IPS-15b (cell line): ENCODE data around the gene TTYH1.
A peak's percentile ranks its signal among the peaks of the same experiment; 100 is the strongest.
"Not testable (repeated sequence)": the region's sequence is repeated elsewhere in the genome, so short reads cannot be mapped to it uniquely, and the experiment has no call there.

Experiments
- H3K27me3 ChIP-seq: one replicate; pipeline ENCODE4 v1.6.1; 2013; ENCODE audit warnings: low read length; ENCODE audit not compliant: control insufficient read depth, insufficient read depth
- H3K36me3 ChIP-seq: one replicate; pipeline ENCODE4 v1.6.1; 2013; ENCODE audit warnings: low read length; ENCODE audit not compliant: control insufficient read depth, insufficient read depth
- H3K4me1 ChIP-seq: one replicate; pipeline ENCODE4 v1.6.1; 2013; ENCODE audit warnings: mild to moderate bottlenecking, low read length; ENCODE audit not compliant: control insufficient read depth, insufficient read depth
- H3K4me3 ChIP-seq: one replicate; pipeline ENCODE4 v1.5.1; 2013; ENCODE audit warnings: low read depth, low read length
- H3K9ac ChIP-seq: one replicate; pipeline ENCODE4 v1.6.1; 2013; ENCODE audit warnings: low read depth, mild to moderate bottlenecking, low read length
- H3K9me3 ChIP-seq: one replicate; pipeline ENCODE4 v1.6.1; 2013; ENCODE audit warnings: mild to moderate bottlenecking, low read length; ENCODE audit not compliant: control insufficient read depth, insufficient read depth

TTYH1 gene

GRCh38 chr19:54435551-54436016 is 20.3 kb downstream of the TTYH1 start:
- Histone ChIP-seq H3K4me3 (peak overlapping the region; percentile 43), H3K27me3 (peaks cover 2% of the 10 kb centered on the region), H3K4me1 (peaks cover 16% of the 10 kb centered on the region), H3K9ac (no peak overlapping the region), H3K9me3 (no peaks in the 10 kb centered on the region), H3K36me3 (peaks cover 4% of the 10 kb centered on the region)

GRCh38 chr19:54436031-54436523 is 20.8 kb downstream of the TTYH1 start:
- Histone ChIP-seq H3K9me3 (no peaks in the 10 kb centered on the region), H3K4me3 (peak overlapping the region; percentile 43), H3K4me1 (peaks cover 16% of the 10 kb centered on the region), H3K9ac (no peak overlapping the region), H3K27me3 (peaks cover 2% of the 10 kb centered on the region), H3K36me3 (peaks cover 4% of the 10 kb centered on the region)

GRCh38 chr19:54436628-54437252 is 21.5 kb downstream of the TTYH1 start:
- Histone ChIP-seq H3K9me3 (no peaks in the 10 kb centered on the region), H3K9ac (no peak overlapping the region), H3K27me3 (peaks cover 2% of the 10 kb centered on the region), H3K4me3 (peak overlapping the region; percentile 43), H3K36me3 (peaks cover 4% of the 10 kb centered on the region), H3K4me1 (peaks cover 16% of the 10 kb centered on the region)

GRCh38 chr19:54439174-54439851 is 24.0 kb downstream of the TTYH1 start:
- H3K9ac ChIP-seq = no peak overlapping the region
- no peaks in the 10 kb centered on the region for H3K9me3 ChIP-seq
- H3K4me1 ChIP-seq = peaks cover 14% of the 10 kb centered on the region
- H3K27me3 ChIP-seq = no peaks in the 10 kb centered on the region
- no peaks in the 10 kb centered on the region for H3K36me3 ChIP-seq
- no peak overlapping the region for H3K4me3 ChIP-seq

GRCh38 chr19:54440641-54441040 is 25.4 kb downstream of the TTYH1 start:
- H3K4me1 ChIP-seq = peaks cover 8% of the 10 kb centered on the region
- H3K9ac ChIP-seq = no peak overlapping the region
- no peak overlapping the region for H3K4me3 ChIP-seq
- no peaks in the 10 kb centered on the region for H3K36me3 ChIP-seq
- no peaks in the 10 kb centered on the region for H3K9me3 ChIP-seq
- H3K27me3 ChIP-seq = no peaks in the 10 kb centered on the region

GRCh38 chr19:54444737-54445136 is 29.5 kb downstream of the TTYH1 start:
- Histone ChIP-seq H3K9me3 (no peaks in the 10 kb centered on the region), H3K27me3 (no peaks in the 10 kb centered on the region), H3K4me3 (no peak overlapping the region), H3K4me1 (peaks cover 3% of the 10 kb centered on the region), H3K36me3 (no peaks in the 10 kb centered on the region), H3K9ac (no peak overlapping the region)

- H3K4me3 ChIP-seq, H3K36me3 ChIP-seq, H3K27me3 ChIP-seq, H3K9ac ChIP-seq, H3K9me3 ChIP-seq, H3K4me1 ChIP-seq: not testable (repeated sequence)
Observed at GRCh38 chr19:54446349-54446748, 31.1 kb downstream of the TTYH1 start.

- Histone ChIP-seq H3K36me3 (peaks cover 17% of the 10 kb centered on the region), H3K9me3 (no peaks in the 10 kb centered on the region), H3K4me3 (peak overlapping the region; percentile 97), H3K4me1 (no peaks in the 10 kb centered on the region), H3K9ac (peak overlapping the region; percentile 68), H3K27me3 (no peaks in the 10 kb centered on the region)
Observed at GRCh38 chr19:54448040-54448773, 32.9 kb downstream of the TTYH1 start.

- peaks cover 25% of the 10 kb centered on the region for H3K36me3 ChIP-seq
- H3K27me3 ChIP-seq = no peaks in the 10 kb centered on the region
Observed at GRCh38 chr19:54448774-54449700, 33.8 kb downstream of the TTYH1 start, which contains the start of gene LENG8. Gene LENG8, plus strand, starts transcription at chr19:54449199. Its CDS starts 2,146 bp downstream, at chr19:54451345.

GRCh38 chr19:54449701-54450069 is 34.4 kb downstream of the TTYH1 start:
- Histone ChIP-seq H3K36me3 (peaks cover 31% of the 10 kb centered on the region), H3K27me3 (no peaks in the 10 kb centered on the region), H3K9me3 (no peaks in the 10 kb centered on the region), H3K9ac (peak overlapping the region; percentile 87), H3K4me3 (peak overlapping the region; percentile 97), H3K4me1 (no peaks in the 10 kb centered on the region)

More at GRCh38 chr19:54448774-54449700, 33.8 kb downstream of the TTYH1 start, which contains the start of gene LENG8:
- Histone ChIP-seq H3K9me3 (no peaks in the 10 kb centered on the region), H3K9ac (peak within 1 kb of the TSS; percentile 87), H3K4me3 (peak within 1 kb of the TSS; percentile 97), H3K4me1 (no peaks in the 10 kb centered on the region)

- no peak overlapping the region for H3K9ac ChIP-seq
Observed at GRCh38 chr19:54451331-54451871, 36.1 kb downstream of the TTYH1 start.

More at GRCh38 chr19:54451331-54451871, 36.1 kb downstream of the TTYH1 start:
- H3K27me3 ChIP-seq = no peaks in the 10 kb centered on the region
- H3K36me3 ChIP-seq = peaks cover 48% of the 10 kb centered on the region
- H3K4me3 ChIP-seq = no peak overlapping the region
- H3K4me1 ChIP-seq = no peaks in the 10 kb centered on the region
- H3K9me3 ChIP-seq = no peaks in the 10 kb centered on the region
